Measurements from ENCODE around the gene FCF1.
"Not testable (repeated sequence)": the region's sequence is repeated elsewhere in the genome, so short reads cannot be mapped to it uniquely, and the experiment has no call there.

The FCF1 gene

DNA sequence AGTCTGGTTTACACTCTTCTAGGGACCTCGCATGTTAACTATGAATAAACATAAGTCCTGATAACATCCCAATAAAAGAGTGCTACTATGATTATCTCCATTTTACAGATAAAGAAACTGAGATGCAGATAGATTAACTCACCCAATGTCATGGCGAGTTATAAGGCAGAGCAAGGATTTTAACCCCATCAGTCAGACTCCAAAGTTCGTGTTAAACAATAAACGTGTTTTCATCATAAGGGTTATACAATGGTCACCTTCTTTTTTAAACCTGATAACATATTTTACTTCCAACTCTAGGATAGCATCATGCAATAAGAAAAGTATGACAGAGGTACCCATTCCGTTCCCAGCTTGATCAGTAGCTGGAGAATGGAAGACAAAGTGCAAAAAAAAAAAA is 1.3 kb upstream of the FCF1 start:
- H3K27ac Mint-ChIP-seq = no peak overlapping the region
- H3K9me3 Mint-ChIP-seq = no peaks in the 10 kb centered on the region
- H3K36me3 Mint-ChIP-seq = peaks cover 10% of the 10 kb centered on the region
- H3K4me1 Mint-ChIP-seq = peaks cover 23% of the 10 kb centered on the region
- DNase-seq (ENCODE audit: low spot score in 2 of 2) (no peak), ATAC-seq (ENCODE audit: low read depth) (no peak)
- no peaks in the 10 kb centered on the region for H3K27me3 Mint-ChIP-seq
- H3K4me3 Mint-ChIP-seq = peak overlapping the region; percentile 29

DNA sequence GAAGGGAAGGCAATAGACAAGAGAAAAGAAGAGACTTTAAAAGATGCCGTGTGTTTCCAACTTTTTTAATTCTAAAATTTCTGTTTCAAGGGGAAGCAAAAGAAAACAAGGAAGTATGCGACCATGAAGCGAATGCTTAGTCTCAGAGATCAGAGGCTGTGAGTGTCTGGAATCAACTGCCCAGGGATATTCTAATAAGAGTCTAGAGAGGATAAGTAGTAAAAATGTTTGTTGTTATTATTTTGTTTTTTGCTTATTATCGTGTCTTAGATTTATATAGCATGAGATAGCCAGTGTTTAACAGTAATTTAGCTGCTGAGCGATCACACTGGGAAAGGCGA is 421 bp downstream of the FCF1 start:
- ATAC-seq (ENCODE audit: low read depth) (peak; percentile 2), DNase-seq (ENCODE audit: low spot score in 2 of 2) (no peak)
- Mint-ChIP-seq H3K27me3 (no peaks in the 10 kb centered on the region), H3K4me3 (peak overlapping the region; percentile 90), H3K27ac (peak overlapping the region; percentile 99), H3K4me1 (peaks cover 23% of the 10 kb centered on the region), H3K9me3 (no peaks in the 10 kb centered on the region), H3K36me3 (peaks cover 15% of the 10 kb centered on the region)

DNA sequence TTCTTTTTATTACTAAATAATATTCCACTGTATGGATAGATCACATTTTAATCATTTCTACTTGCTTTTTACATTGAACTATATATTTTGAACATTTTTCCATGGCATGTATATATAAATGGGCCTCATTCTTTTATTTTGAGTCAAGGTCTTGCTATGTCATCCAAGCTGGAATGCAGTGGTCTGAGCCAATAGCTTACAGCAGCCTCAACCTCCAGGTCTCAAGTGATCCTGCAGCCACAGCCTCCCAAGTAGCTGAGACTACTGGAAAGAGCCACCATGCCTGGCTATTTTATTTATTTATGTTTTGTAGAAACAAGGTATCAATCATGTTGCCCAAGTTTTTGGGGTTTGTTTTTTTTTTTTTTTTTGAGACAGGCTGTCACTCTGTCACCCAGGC is 7.6 kb downstream of the FCF1 start:
- Mint-ChIP-seq H3K36me3 (peaks cover 29% of the 10 kb centered on the region), H3K4me3 (no peak overlapping the region), H3K9me3 (no peaks in the 10 kb centered on the region), H3K27me3 (no peaks in the 10 kb centered on the region), H3K27ac (no peak overlapping the region), H3K4me1 (peaks cover under 1% of the 10 kb centered on the region)
- DNase-seq (ENCODE audit: low spot score in 2 of 2) = no peak
- ATAC-seq (ENCODE audit: low read depth) = no peak

DNA sequence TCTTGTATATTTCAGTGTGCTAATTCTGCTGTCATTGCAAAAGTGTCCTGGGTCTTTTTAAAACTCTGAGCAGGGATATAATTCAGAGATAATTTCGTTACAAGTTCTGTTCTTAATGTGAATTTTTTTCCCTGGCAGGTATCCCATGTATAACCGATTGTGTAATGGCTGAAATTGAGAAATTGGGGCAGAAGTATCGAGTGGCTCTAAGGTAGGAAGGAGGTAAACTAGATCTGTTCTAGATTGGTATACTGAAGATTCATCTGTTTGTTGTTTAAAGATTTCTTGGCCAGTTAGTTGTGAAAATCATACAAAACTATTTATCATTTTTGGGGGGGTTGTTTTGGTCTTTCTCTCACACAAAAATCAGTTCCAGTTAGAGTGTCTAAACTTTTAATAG is 10.2 kb downstream of the FCF1 start:
- Mint-ChIP-seq H3K36me3 (peaks cover 23% of the 10 kb centered on the region), H3K9me3 (no peaks in the 10 kb centered on the region), H3K4me1 (no peaks in the 10 kb centered on the region), H3K4me3 (no peak overlapping the region), H3K27ac (no peak overlapping the region), H3K27me3 (no peaks in the 10 kb centered on the region)
- no peak for ATAC-seq (ENCODE audit: low read depth)
- DNase-seq (ENCODE audit: low spot score in 2 of 2) = no peak

DNA sequence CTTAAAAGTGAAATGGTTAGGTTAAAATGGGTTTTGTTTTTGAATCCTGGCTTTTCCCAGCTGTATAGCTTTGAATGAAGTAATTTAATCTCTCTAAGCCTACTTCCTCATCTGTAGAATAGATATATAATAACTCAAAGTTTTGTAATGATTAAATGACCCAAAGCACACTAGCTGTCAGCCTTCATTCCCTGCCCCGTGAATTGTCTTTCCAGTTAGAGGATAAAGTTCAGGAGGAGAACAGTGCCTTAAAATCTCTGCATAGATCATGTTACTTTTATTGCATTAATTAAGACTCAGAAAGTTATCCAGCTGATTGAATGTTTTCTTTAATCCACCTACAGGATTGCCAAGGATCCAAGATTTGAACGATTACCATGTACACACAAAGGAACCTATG is 19.4 kb downstream of the FCF1 start:
- H3K4me1 Mint-ChIP-seq = no peaks in the 10 kb centered on the region
- H3K9me3 Mint-ChIP-seq = no peaks in the 10 kb centered on the region
- ATAC-seq (ENCODE audit: low read depth) = no peak
- H3K27me3 Mint-ChIP-seq = no peaks in the 10 kb centered on the region
- H3K4me3 Mint-ChIP-seq = no peak overlapping the region
- peaks cover 26% of the 10 kb centered on the region for H3K36me3 Mint-ChIP-seq
- H3K27ac Mint-ChIP-seq = no peak overlapping the region
- no peak for DNase-seq (ENCODE audit: low spot score in 2 of 2)

DNA sequence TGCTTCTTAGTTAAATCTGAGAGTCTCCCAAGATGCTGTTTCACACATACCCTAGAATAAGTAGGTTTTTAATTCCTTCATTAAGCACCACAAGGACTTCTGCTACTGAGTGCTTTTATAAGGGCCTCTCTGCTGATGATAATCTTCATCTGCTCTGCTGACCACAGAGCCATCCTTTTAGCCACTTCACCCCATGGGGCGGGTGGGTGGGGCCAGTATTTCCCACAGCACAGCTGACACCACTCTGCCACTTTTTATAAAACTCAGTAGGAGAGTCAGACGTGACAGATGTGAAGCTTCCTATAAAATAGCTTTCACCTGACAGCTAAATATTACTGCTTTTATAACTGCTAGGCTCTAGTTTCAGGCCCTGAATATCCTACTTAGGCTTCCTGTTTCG is 20.3 kb downstream of the FCF1 start:
- ATAC-seq (ENCODE audit: low read depth) (no peak), DNase-seq (ENCODE audit: low spot score in 2 of 2) (no peak)
- Mint-ChIP-seq H3K27me3 (no peaks in the 10 kb centered on the region), H3K4me3 (no peak overlapping the region), H3K9me3 (no peaks in the 10 kb centered on the region), H3K27ac (no peak overlapping the region), H3K36me3 (peaks cover 24% of the 10 kb centered on the region), H3K4me1 (no peaks in the 10 kb centered on the region)

DNA sequence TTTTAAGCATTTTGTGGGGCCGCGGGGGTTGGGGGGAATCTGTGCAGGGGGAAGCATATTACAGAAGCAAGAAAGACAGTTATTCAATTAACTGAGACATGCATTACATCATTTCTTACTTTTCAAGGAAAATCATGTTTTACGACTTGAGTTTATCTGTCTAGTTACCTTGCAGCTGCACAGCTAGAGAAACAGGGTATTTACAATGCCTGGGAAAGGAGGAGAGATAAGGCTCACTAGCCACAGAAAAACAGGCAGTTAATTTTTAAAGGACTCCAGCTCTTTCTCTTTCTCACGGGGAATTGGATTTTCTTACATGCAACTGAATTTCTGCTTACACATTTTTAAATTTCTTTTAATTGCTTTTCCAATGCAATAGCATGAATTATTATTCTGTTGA is 22.2 kb downstream of the FCF1 start:
- Mint-ChIP-seq H3K27ac (no peak overlapping the region), H3K4me1 (no peaks in the 10 kb centered on the region), H3K4me3 (no peak overlapping the region), H3K9me3 (no peaks in the 10 kb centered on the region), H3K27me3 (no peaks in the 10 kb centered on the region), H3K36me3 (peaks cover 28% of the 10 kb centered on the region)
- ATAC-seq (ENCODE audit: low read depth) = no peak
- DNase-seq (ENCODE audit: low spot score in 2 of 2) = no peak

DNA sequence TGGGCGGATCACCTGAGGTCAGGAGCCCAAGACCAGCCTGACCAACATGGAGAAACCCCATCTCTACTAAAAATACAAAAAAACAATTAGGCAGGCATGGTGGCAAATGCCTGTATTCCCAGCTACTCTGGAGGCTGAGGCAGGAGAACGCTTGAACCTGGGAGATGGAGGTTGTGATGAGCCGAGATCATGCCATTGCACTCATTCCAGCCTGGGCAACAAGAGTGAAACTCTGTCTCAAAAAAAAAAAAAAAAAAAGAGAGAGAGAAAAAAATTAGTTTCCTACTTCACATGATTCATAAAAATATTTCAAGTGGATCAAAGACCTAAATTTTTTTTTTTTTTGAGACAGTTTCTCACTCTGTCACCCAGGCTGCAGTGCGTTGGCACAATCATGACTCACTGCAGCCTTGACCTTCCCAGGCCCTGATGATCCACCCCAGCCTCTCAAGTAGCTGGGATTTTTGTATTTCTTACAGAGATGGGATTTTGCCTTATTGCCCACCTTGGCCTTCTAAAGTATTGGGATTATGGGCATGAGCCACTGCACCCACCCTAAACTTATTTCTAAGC is 24.9 kb downstream of the FCF1 start:
- Mint-ChIP-seq H3K36me3 (peaks cover 22% of the 10 kb centered on the region), H3K9me3 (no peaks in the 10 kb centered on the region), H3K27me3 (no peaks in the 10 kb centered on the region), H3K4me1 (no peaks in the 10 kb centered on the region), H3K27ac (no peak overlapping the region), H3K4me3 (no peak overlapping the region)
- ATAC-seq (ENCODE audit: low read depth) (no peak), DNase-seq (ENCODE audit: low spot score in 2 of 2) (no peak)

DNA sequence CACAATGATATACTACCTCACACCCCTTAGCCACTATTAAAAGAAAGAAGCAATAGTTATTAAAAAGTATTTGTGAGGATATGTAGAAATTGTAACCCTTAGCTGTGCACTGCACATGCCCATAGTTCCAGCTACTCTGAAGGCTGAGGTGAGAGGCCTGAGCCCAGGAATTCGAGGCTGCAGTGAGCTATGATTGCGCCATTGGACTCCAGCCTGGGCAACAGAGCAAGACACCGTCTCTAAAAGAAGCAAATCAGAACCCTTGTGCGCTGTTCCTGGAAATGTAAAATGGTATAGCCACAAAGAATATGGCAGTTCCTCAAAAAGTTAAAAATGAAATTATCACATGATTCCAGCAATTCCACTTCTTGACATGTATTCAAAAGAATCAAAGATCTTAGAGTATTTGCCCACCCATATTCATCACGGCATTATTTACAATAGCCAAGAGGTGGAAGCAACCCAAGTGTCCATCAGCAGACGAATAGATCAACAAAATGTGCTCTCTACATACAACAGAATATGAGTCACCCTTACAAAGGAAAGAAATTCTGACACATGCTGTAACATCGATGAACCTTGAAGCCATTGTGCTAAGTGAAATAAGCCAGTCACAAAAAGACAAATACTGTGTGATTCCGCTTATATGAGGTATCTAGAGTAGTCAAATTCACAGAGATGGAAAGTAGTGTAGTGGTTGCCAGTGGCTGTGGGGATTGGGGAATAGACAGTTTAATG is 26.5 kb downstream of the FCF1 start:
- Mint-ChIP-seq H3K4me1 (no peaks in the 10 kb centered on the region), H3K27ac (no peak overlapping the region), H3K4me3 (no peak overlapping the region), H3K36me3 (peaks cover 16% of the 10 kb centered on the region), H3K27me3 (no peaks in the 10 kb centered on the region), H3K9me3 (no peaks in the 10 kb centered on the region)
- ATAC-seq (ENCODE audit: low read depth) (no peak), DNase-seq (ENCODE audit: low spot score in 2 of 2) (no peak)

DNA sequence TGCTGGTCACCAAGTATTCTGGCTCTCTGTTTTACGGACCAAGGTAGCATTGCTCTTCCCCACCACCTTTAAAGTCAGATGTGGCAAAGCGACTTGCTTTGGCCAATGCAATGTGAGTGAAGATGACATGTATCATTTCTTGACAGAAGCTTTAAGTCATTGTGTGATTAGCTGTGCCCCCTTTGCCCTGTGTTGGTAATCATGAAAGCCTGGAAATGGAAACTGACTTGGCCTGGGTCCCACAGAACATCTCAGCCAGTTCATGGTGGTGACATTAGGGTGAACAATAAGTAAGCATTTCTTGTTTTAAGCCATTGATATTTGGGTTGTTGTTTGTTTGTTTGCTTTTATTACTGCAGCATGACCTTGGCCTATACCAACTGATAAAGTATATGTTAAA is 34.3 kb downstream of the FCF1 start:
- H3K9me3 Mint-ChIP-seq = peaks cover 2% of the 10 kb centered on the region
- ATAC-seq (ENCODE audit: low read depth) = no peak
- peaks cover 2% of the 10 kb centered on the region for H3K36me3 Mint-ChIP-seq
- H3K4me1 Mint-ChIP-seq = no peaks in the 10 kb centered on the region
- no peak overlapping the region for H3K27ac Mint-ChIP-seq
- H3K4me3 Mint-ChIP-seq = no peak overlapping the region
- DNase-seq (ENCODE audit: low spot score in 2 of 2) = no peak
- H3K27me3 Mint-ChIP-seq = no peaks in the 10 kb centered on the region

DNA sequence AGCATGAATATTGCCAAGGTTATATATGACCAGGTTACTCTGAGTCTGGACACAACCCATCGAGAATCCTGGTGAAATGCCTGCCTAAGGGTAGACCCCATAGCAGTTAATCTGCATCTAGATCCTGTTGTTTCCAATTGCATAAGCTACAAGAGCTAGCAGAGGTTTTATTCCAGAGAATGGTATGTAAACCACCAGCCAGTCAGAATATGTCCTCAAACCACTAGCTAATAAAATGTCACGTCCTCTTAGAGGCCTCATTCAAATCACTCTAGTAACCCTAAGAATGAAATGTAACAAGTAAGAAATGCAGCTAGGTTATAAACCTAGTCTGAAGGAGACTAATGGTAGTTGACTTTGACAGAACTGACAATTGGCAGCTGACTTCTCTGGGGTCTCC is 41.2 kb downstream of the FCF1 start:
- no peaks in the 10 kb centered on the region for H3K27me3 Mint-ChIP-seq
- no peak overlapping the region for H3K27ac Mint-ChIP-seq
- peaks cover 9% of the 10 kb centered on the region for H3K9me3 Mint-ChIP-seq
- H3K4me3 Mint-ChIP-seq = no peak overlapping the region
- peaks cover 4% of the 10 kb centered on the region for H3K36me3 Mint-ChIP-seq
- no peak for ATAC-seq (ENCODE audit: low read depth)
- H3K4me1 Mint-ChIP-seq = no peaks in the 10 kb centered on the region
- DNase-seq (ENCODE audit: low spot score in 2 of 2) = no peak

DNA sequence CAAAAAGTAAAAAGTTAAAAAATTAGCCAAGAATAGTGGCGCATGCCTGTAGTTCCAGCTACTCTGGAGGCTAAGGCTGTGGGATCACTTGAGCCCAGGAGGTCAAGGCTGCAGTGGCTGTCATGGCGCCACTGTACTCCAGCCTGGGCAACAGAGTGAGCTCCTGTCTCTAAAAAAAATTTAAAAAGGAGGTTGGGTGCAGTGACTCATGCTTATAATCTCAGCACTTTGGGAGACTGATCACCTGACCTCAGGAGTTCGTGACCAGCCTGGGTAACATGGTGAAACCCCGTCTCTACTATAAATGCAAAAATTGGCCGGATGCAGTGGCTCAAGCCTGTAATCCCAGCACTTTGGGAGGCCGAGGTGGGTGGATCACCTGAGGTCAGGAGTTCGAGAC is 42.0 kb downstream of the FCF1 start:
- Mint-ChIP-seq H3K27ac (no peak overlapping the region), H3K36me3 (peaks cover 4% of the 10 kb centered on the region), H3K9me3 (peaks cover 9% of the 10 kb centered on the region), H3K4me3 (no peak overlapping the region), H3K4me1 (no peaks in the 10 kb centered on the region), H3K27me3 (no peaks in the 10 kb centered on the region)
- ATAC-seq (ENCODE audit: low read depth) (no peak), DNase-seq (ENCODE audit: low spot score in 2 of 2) (no peak)

DNA sequence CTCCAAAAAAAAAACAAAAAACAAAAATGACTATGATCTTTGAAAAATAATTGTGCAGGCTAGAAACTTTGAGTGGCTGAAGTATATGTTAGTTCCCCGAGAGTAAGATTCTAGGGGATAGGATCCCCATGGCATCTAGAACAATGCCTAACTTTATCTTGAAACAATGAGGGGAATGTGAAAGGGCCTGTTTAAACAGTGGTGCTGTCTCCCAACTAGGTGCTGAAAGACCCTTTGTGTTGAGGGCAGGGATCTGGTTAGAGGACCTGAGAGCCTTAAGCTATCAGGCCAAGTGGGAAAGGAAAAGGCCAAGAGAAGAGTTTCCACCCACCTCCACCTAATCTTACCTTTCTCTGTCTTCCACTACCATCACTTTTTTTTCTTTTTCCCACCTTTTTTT is 43.4 kb downstream of the FCF1 start:
- no peak for ATAC-seq (ENCODE audit: low read depth)
- no peak overlapping the region for H3K4me3 Mint-ChIP-seq

DNA sequence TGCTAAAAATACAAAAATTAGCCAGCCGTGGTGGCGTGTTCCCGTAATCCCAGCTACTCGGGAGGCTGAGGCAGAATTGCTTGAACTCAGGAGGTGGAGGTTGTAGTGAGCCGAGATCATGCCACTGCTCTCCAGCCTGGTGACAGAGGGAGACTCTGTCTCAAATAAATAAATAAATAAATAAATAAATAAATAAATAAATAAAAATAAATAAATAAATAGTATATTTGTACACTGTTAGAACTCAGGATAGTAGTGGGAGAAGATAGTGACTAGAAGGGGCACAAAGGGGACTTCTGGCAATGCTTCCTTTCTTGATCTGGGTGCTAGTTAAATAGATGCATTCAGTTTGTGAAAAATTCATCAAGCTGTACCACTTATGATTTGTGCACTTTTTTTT is 45.6 kb downstream of the FCF1 start:
- H3K9me3 Mint-ChIP-seq; H3K36me3 Mint-ChIP-seq; H3K27ac Mint-ChIP-seq; H3K27me3 Mint-ChIP-seq; H3K4me3 Mint-ChIP-seq; DNase-seq (ENCODE audit: low spot score in 2 of 2); H3K4me1 Mint-ChIP-seq; ATAC-seq (ENCODE audit: low read depth): not testable (repeated sequence)

More for the DNA sequence above, 43.4 kb downstream of the FCF1 start:
- Mint-ChIP-seq H3K27ac (no peak overlapping the region), H3K4me1 (no peaks in the 10 kb centered on the region), H3K9me3 (peaks cover 9% of the 10 kb centered on the region), H3K36me3 (peaks cover 4% of the 10 kb centered on the region), H3K27me3 (no peaks in the 10 kb centered on the region)
- DNase-seq (ENCODE audit: low spot score in 2 of 2) = no peak
